DMS 273 (cell line): ENCODE results near the gene SLC12A2.

Experiments
- DNase-seq: peaks from one replicate; lab custom pipeline; 2025; ENCODE audit not compliant: unreplicated experiment; lab: John Stamatoyannopoulos, UW

Gene SLC12A2

DNA sequence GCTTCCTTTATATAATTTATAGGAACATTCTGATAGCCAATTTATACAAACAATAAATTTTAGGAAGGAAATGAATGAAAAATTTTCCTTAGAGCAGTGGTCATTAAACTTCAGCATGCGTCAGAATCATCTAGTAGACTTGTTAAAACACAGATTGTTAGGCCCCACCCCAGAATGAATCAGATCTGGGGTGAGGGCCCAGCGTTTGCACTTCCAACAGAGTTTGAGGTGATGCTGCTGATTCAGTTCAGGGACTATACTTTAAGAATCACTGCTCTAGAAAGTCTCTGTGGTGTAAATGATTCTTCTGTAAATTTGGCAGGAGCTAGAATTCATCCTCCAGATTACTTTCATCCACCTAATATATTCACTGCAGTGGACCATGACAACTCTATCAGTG, 80.4 kb downstream of the SLC12A2 start:
- DNase-seq: no peak

DNA sequence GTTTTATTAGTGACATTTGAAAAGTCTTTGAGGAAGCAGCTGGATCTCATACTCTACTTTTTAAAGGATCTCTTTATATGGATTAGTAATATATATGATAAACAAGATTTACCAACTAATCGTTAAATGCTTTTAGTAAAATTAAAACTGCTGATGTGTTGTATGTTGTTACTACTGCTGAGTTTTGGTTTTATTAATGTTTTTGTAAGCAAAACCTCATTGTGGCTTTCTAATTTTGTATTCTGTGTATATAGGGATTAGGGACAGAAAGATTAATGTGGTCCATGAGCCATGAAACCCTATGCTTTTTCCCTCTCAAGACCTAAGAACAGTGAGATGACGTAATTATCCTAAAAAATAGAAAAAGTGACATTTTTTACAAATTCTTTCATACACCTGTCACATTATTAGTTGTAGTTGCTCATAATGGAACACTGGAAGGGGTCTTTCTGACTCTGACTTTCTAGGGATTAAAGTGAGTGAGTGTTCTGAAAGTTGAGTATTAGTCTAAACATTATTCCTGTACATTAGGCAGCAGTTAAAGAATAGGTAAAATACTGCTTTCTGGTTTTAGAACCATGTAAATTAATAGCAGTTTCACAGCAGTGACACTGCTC, 85.9 kb downstream of the SLC12A2 start:
- DNase-seq: no peak

DNA sequence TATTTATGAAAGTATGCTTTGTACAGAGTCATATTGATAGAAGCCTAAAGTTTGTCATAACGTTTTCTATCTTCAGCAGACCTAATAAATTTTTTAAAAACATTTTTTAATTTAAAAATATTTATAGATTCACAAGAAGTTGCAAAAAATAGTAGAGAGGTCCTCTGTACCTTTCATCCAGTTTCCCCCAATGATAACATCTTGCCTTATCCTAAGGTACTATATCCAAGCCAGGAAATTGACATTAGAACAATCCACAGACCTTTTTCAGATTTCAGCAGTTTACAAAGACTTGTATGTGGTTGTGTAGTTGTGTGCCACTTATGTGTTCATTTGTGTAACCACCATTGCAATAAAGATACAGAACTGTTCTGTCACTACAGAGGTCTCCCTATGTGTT, 88.5 kb downstream of the SLC12A2 start:
- no peak for DNase-seq

DNA sequence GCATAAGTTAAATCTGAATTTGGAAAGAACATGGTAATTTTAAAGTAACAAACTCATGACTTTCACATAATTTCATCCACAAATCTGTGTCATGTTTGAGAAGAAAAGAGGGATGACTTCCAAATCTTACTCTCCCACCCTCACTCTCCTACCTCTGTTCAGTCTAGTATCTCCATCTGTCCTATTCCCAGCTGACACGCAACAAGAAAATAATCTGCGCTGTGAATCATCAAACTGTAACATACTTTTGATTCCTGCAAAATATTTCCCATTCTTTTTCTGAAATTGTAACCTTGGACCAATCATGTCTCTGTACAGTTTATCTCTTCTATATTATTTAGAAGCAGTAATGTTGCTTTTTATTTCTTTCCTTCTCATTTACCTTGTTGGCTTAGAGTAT, 91.4 kb downstream of the SLC12A2 start:
- DNase-seq: no peak

DNA sequence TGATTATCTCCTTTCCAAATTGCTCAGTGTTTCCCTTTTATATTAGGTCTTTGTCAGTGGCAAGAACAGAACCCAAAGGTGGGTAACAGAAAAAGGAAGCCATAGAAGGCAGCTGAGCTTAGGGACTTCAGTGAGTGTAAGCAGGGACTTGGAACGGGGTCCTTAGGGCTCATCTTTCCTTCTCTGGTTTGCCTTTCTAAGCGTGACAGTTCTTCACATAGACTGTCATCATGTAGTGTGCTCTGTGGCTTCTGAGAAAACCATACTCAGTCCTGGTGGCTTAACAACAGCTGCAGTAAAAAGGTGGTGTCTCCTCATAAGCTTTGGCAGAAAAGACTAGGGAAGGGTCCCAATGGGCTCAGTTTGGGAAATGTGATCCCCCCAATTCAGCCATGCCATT, 108.8 kb downstream of the SLC12A2 start:
- no peak for DNase-seq

DNA sequence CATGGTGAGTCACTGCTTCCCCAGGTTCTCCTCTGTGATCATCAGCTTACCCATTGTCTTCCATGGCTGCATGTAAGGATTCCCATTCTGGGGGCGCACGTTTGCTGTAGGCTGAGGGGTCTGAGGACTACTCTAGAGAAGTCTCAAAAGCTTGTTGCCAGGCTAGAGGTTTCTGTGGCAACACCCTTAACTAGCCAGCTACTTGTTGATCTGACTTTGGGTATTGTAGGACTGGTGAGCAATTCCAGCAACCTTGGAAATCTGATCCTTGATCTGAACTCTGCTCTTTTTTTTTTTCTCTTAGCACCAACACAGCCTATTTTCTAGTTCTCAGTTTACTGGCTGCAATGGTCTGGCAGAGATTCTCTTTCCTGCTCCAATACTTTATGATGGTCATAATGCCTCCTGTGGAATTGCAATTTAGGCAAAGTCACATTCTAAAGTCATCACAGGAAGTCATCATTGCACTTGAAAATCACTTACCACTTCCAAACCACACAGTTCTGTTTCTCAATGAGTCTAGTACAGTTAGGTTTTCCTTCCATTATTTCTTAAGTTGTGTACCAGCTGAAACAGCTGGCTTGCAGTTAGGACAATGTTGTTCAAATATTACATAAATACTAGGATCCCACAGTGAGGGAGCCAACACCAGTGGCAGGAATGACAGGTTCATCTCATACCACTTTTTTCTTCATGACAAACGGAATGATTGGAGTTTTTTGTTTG, 110.3 kb downstream of the SLC12A2 start:
- no peak for DNase-seq

DNA sequence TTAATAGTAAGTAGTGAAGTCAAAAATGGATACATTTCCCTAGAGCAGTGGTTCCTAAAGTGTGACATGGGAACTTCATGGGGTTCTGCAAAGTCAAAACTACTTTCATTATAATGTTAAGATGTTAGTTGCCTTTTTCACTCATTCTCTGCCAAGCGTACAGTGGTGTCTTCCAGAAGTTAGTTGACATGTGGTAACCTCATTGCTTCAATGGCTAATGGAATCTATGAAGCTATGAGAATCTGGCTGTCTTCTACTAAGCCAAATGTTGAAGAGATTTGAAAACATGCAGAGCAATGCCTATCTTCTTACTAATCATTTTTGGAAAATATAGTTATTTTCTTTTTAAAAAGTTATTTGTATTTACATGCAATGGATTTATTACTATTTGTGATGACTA, 111.8 kb downstream of the SLC12A2 start:
- DNase-seq: no peak

DNA sequence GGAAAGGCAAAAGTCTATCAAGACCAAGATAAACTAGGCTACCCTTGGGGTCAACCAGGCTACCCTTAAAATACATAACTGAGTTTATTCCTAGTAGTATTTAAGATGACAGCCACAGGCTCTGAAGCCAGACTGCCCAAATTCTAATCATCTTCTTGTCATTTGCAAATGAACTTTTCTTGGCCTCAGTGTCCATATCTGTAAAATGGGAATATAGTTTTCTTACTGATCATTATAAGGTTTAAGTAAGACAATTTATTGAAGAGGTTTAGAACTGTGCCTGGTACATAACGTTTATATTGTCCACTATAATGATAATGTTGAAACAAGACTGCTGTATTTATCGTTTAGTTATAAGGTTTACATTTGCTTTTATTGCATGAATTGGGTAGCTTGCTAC, 112.5 kb downstream of the SLC12A2 start:
- DNase-seq: no peak

DNA sequence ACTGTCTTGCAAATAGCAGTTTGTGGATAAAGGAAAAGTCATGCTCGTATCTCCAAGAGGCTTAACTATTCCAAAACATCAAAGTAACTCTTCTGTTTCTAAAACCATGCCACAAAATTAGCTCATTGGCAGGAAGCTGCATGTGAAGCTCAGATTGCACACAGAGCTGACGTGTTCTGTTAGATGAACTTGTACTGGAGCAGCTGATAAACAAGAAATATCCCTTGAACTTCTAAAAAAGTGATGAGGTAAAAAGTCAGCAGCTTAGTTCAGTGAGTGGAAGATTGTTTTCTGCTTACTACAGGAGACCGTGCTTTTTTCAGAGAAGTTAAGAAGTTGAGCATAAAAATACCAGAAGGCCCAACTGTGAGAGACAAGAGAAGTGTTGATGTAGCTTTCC, 113.2 kb downstream of the SLC12A2 start:
- no peak for DNase-seq

DNA sequence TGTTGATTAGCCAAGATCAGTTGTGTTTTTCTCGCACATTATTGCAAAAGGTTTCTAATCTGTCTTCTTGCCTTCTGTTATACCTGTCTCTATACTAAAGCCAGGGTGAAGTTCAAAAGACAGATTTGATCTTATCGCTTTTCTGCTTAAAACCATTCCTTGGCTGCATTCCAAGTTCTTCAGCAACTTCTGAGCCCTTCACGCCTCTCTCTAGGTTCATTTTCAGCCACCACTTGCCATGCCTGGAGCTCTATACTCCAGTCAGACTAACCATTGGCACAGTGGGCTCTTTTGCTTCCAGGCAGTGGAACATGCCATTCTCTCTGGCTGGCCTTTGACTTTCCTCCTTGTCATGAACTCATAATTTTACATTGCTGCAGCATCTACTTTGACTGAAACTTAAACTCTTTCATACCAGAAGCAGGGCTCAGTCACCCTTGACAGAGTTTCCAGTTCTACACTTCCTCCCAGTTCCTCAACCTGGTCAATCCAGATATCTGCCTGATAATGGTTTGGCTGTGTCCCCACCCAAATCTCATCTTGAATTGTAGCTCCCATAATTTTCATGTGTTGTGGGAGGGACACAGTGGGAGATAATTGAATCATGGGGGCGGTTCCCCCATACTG, 114.4 kb downstream of the SLC12A2 start:
- peak; percentile 22 for DNase-seq

DNA sequence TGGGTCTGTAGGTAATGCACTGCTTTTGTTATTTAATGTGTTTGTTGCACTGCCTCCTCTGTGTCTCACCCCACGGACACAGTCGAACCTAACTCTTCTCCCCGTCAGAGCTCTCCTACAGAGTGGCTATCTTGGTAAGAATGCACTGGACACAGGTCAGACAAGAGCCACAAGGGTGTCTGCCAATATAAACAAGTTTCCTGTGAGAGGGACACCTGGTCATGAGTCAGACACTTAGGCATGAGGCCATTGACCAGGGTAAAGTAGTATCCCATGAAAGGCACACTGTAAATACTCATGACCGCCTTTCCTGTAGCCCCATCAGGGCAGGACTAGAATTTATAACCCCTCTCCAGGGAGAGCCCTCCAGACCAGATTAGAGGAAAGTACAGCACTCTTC, 115.5 kb downstream of the SLC12A2 start:
- DNase-seq: no peak

DNA sequence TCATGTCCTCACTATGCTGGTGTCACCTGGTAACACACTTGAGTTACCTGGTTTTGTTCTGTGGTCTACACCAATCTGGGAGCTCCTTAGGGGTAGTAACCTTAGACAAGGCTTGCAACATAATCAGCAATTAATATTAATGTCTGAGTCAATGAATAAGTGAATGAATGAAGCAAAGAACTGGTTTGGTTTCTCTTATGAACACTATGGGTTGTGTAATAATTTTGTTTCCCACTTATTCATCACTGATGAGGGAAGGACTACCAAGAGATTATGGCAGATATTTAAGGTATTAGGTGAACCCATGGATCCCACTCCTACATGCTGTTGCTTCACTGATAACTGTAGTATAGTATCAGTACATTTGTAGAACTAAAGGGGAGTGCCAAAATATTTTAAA, 116.0 kb downstream of the SLC12A2 start:
- DNase-seq: no peak

DNA sequence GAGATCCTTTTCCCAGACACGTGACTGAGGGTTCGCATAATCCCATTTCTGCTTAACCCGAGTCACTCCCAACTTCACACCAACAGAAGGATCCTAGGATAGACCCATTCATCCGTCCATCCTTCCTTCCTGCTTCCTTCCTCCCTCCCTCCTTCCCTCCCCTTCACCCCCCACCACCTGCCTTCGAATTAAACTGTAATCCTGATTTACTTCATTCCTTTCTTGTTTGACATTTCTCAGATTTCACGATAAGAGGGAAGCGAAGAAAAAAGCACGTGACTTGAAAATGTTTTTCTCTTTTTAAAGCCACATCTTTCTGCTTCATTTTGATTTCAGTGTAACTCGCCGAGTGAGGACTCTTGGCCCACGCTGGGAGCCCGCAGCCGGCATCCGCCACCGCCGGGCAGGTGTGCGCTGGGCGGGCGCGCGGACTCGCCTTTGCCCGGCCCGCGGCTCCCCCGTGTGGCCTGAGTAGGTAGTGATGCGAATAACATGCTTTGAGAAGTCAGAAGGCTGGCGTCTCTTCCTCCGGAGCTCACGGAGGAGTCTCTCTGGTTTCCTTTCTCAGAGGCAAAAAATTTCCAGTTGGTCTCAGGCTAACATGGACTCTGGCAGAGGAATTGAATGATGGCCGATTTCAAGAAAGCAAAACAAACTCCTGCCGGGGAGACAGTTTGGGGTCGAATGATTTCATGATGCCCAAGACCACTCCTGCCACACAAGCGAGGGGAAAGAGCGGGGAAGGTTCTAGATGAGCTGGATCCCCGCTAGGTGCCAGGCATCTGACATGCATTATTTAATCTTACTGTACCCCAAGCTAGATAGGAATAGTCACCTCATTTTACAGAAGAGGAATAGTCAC, 117.7 kb downstream of the SLC12A2 start:
- peak; percentile 91 for DNase-seq

DNA sequence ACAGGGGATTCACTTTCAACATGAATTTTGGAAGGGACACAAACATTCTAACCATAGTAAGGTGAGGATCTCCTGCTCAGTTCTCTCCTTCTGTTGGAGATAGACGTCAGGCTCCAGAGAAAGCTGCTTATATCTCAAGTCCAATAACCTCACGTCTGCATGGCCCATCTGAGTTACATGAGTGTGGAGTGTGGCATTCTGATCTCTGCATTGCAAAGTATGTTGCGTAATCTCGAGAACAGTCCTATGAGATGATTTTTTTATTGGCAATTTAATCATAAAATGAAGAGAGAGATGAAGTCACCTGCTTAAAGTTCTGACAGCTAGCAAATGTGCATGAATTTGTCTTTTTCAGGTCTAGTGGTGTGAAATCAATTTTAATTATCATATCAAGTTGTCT, 118.8 kb downstream of the SLC12A2 start:
- no peak for DNase-seq

DNA sequence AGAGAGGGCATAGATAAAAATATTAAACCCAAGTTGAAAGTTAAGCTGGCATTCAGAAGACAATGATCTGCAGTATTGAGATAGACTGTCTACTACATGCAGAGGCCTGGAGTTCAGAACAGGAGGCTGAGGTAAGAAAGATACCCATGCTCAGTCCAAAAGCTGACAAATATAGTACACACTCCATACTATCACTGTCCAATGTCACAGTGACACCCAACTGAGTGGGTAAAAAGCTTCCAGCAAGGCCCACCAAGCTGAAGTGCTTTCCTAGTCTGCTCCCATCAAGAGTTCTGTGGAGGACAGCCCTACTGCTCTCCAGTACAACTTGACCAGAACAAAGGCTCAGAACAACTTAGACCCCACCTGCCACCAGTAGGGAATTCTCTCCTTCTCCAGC, 124.9 kb downstream of the SLC12A2 start:
- no peak for DNase-seq

DNA sequence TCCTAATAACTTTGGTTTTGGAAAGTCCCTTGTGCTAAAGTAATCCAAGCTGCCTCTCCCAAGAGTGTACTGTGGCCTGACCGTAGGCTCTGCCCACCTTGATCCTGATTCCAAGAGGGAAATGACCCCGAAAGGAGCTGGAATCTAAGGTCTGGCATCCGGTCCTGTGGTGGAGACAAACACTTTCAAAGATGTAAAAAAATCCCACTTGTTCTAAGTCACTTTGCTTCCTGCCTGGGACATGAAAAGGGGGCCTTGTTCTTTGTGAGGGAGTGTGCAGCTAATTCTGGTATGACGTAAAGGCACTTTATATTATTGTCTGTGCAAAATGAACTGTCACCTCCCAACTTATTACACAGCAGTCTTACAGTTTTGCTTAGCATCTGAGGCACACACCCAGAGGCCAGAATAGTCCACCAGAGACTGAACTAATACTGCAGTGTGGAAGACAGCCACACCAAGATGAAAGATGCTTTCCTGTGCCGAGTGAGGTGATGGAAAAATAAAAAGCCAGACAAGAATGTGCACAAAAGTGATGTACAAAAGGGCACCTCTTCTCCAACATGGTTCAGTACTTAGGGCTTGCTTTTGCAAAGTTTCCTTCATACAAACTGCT, 128.7 kb downstream of the SLC12A2 start:
- DNase-seq: no peak

DNA sequence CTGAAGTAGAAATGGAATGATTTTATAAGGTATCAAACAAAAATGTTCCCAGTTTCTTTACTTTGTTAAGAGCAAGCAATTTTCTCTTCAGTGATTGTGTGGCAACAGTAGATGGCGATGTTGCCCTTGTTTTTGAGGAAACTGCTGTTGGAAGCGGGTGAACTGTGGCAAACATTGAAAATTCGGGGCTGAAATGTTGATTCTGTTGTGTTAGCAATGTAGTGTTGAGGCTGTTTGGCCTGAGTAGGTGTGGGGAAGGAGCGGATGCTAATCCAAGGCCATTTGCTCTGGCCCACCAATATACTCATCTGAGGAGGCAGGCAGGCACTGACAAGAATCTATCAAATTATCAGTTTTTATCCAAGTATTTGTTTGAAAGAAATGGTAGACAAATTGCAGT, 129.8 kb downstream of the SLC12A2 start:
- peak; percentile 81 for DNase-seq

DNA sequence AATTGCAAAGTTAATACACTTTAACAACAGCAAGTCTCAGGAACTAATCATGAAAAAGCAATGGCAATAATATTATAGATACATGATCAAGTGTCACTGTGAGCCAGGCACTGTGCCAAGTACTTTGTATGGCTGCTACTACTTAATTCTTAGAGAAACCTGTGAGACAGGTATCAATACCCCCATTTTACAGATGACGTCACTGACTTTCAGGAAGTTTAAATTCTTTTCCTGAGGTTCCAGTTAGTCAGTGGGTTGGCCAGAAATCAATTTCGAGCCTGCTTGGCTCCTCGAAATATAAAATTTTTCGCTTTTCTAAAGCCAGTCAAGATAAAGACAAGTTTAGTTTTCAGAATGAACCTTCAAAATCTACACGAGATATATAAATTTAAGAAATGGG, 130.3 kb downstream of the SLC12A2 start:
- no peak for DNase-seq

DNA sequence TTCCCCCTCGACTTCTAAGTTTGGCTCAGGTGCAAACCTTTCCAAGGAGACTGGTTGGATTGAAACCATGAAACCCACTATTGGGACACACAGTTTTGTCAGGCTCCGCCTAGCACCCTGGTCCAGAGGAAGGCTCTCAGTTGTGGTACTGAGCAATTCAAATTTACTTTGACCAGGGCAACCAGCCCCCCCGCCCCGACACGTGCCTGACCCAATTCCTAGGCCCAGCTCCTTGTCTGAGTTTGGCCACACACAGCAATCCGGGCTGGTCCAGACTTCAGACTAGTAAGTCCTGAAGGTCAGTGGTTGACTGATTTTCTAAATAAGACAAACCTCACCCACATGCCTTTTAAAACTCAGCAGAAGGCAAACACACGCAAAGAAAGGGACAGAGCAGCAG, 132.7 kb downstream of the SLC12A2 start:
- DNase-seq: no peak

DNA sequence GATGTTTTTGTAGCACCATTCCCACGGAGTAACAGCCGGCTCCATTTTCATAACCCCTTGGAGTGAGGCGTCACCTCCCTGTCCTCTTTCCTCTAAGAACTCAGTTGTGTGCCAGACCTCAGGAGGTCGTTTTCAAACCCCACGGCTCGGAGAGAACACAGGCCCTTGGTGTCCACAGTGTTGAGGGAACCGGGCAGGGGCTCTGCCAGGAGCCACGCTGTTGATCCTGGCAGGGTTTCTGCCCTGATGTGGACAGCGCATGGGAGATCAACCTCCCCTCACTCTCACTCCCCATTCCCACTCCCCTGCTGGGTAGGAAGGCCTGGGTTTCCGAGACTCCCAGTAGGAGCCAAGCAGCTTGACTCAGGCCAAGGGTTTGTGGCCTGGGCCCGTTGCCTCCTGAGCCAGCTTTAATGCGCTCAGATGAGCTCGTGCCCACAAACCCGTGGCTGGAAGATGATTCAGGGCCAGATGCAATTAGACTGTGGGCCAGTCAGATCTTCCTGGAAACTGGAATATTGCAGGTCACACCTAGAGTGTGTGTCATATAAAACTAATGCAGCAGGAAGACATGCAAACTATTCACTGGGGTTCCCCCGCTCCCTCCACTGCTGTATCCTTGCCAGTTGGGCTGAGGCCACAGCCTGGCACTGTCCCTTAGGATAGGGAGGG, 133.4 kb downstream of the SLC12A2 start:
- DNase-seq: no peak

DNA sequence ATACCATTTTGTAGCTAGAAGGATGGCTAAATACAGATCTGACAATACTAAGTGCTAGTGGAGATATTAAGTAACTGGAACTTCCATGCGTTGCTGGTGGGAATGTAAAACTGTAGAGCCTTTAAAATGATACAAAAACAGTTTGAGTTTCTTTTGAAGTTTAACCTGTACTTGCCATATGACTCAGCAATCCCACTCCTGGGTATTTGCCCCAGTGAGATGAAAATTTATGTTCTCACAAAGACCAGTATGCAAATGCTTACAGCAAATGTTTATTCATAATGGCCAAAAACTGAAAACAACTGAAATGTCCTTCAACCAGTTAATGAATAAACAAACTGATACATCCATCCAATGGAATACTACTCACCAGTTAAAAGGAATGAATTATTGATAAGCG, 137.3 kb downstream of the SLC12A2 start:
- DNase-seq: no peak
